ENCODE measurements around the gene PAPPA.

The PAPPA gene

GRCh38 chr9:116152390-116152789 lies 1.2 kb upstream of the PAPPA start:
- no peak for DNase-seq

GRCh38 chr9:116152941-116153764 lies 438 bp upstream of the PAPPA start:
- no peak for DNase-seq

GRCh38 chr9:116154334-116154975 lies 864 bp downstream of the PAPPA start:
- no peak for DNase-seq

DNA sequence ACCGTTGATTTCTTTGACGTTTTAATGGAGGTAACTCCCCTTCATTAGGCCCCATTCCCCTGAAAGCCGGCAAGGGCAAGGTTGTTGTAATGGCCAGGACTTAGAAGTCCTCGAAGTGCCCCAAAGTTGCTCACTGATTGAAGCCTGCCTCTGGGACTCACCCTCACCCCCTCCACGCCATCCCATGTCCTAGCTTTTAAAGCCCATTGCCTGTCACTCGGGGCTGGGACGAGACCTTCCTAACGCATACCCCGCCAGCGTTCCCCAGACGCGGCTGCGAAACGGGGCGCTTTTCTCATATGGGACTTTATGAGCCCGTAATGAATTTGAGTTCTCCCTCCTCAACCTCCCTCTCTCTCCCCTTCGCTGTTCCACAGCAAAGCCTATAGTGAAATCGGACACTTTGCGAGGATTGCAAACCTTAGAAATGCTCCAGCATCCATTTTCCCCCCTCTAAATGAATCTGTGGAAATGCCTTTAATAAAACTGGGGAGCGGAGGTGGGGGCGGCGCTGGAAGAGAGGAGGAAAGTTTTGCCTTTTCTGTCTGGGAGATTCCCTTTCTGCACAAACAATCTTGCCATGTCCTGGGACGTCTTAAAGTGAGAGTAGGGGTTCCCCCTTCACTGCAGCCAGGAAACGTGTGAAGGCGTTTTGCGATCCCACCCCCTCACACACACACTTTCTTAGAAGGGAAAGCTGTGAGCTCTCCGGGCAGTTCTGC lies 1.5 kb downstream of the PAPPA start:
- DNase-seq, result no peak

GRCh38 chr9:116155698-116156039 lies 2.1 kb downstream of the PAPPA start:
- DNase-seq, result no peak

DNA sequence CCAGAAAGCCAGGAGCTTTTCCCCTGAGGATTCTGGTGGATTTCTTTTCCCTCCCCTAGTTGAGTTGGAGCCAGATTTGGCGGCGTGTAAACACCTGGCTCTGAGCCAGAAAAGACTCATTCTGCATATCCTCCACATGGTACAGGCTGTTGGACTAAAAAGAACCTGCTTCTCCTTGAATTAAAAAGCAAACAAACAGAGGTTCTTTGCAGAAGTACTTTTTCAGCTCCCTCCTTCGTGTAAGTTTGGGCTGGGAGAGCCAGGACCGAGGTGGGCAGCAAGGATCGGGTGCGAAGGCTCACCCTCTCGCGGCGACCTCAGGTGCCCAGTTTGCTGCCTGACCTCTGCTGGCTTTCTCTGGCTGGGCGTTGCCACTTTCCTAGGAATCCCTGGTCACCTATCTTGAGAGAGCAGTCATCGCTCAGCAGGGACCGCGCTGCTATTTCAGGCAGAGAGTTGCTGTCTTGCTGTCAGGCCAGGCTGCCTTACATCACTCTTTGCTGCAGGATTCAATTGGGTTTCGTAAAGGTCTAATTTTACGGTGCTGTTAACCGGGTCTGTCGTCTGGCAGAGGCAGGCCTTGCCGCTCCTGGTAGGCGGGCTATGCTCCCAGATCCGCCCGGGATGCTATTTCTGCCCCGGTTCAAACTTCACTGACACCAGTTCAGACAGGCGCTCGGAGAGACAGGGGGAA lies 3.2 kb downstream of the PAPPA start:
- DNase-seq, result no peak

DNA sequence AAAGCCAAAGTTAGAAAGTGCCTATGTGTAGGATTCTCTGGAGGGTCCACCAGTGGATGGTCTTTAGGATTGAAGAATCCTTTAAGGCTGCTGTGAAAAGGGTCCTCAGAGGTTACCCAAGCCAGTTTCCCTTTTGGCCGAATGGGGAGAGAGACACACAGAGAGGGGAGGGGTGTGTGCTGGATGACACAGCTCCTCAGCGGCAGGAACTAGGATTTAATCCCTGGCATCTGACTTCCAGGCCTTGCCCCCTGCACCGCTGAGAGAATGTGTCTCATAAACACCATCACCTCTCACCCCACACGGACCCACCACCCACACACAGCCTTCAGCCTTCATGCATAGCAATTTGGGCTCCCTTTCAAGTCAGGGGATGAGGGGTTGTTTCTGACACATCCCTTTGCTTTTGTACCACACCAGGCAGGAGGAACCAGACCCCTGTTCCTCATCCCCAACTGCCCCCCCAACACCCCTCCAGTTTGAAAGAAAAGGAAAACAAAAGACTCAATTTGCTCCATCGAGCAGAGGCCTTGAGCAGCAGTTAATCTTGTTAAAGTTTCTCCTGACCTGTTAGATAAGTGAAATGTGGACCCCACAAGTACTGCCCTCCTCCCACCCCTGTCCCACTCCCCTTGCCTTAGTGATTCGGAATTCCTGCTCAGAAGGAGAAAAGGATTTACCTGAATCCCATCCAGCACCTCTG lies 4.0 kb downstream of the PAPPA start:
- DNase-seq, result no peak

DNA sequence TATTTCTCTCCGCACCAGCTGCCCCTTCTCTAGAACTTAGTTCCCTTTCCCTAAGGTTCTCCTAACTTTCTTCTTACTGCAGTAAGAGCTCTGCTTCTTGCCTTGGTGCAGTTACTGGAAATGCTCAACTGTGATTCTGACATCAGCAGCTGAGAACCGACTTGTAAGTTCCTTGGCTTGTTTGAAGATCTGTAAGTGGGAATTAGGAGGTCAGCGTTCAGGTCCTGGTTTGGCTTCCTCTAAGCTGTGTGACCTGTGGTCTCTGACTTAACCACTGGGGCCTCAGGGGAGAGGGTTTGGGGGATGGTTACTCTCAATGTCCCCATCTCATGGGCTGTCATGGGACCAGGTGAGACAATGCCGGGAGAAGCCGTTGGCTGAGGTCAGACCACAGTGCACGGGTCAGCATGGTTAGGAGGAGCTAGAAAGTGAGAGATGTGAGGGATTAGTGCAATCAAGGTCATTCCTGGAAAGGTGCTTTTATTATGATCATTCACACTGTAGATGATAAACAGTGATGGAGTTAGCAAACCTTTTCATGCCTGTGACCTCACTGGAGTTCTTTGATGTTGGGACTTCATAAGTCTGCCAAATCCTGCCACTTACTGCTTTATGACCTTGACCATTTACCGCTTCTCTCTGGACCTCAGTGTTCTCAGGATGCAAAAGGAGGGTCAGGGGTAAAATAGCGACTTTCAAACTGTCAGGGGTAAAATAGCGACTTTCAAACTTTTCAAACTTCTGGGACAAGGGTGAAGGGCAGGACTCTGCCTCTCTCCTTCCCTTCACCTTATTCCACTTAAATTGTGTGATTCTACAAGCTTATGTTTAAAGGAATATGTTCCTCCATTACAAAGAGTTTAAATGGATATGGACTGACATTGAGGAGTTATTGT lies 7.3 kb downstream of the PAPPA start:
- no peak for DNase-seq

GRCh38 chr9:116162241-116162781 lies 8.7 kb downstream of the PAPPA start:
- DNase-seq, result no peak

- no peak for DNase-seq
Observed at GRCh38 chr9:116163293-116164055, 9.9 kb downstream of the PAPPA start.

GRCh38 chr9:116165912-116166311 lies 12.3 kb downstream of the PAPPA start:
- no peak for DNase-seq

GRCh38 chr9:116166713-116167112 lies 13.1 kb downstream of the PAPPA start:
- no peak for DNase-seq

GRCh38 chr9:116168231-116168630 lies 14.6 kb downstream of the PAPPA start:
- no peak for DNase-seq

GRCh38 chr9:116172216-116172615 lies 18.6 kb downstream of the PAPPA start:
- no peak for DNase-seq

- no peak for DNase-seq
Observed at GRCh38 chr9:116174347-116174746, 20.8 kb downstream of the PAPPA start.

- DNase-seq, result no peak
Observed at GRCh38 chr9:116175614-116176013, 22.0 kb downstream of the PAPPA start.

- no peak for DNase-seq
Observed at GRCh38 chr9:116178481-116179211, 25.1 kb downstream of the PAPPA start.

DNA sequence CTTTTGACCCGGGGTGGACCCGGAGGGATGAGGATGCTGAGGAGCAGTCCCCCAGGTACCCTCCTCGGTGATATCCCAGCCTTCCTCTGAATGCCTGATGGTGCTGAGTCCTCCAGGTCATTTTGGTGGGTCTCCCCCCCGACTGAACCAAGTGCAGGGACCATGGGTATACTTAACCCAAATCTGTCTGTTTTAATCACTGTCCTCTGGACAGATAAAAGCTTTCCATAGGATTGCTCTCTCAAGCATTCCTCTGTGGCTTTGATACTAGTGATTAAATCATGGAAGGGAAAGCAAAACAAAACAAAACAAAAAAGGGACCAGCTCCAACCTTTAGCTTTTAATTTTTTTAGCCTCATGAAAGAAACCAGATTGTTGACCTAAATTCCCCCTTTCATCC lies 26.0 kb downstream of the PAPPA start:
- DNase-seq, result no peak

GRCh38 chr9:116181853-116182610 lies 28.4 kb downstream of the PAPPA start:
- no peak for DNase-seq

Data from stimulated activated CD4-positive, alpha-beta T cell treated with anti-CD3 and anti-CD28 coated beads, Interleukin-4, amount 100 ng/mL, for 24 hours (primary cell).